Neural crest cell (in vitro differentiated cells): ENCODE data around the gene FAM83E. TPM values are rescaled to one million over a fixed set of nuclear protein-coding genes. Genes with fewer than 3 reads are reported as not detected.

Experiments used
- DNase-seq: peaks from one replicate; pipeline ENCODE4 v3.0.0; 2021; ENCODE audit warnings: low read depth, mixed read lengths, low spot score
- H3K27ac Mint-ChIP-seq: one replicate; pipeline ENCODE4 v1.8.0; 2021; ENCODE audit warnings: mild to moderate bottlenecking, mixed read lengths; ENCODE audit not compliant: unreplicated experiment
- H3K27me3 Mint-ChIP-seq: 2 replicates; pipeline ENCODE4 v1.8.0; 2021; ENCODE audit warnings: low read depth, mild to moderate bottlenecking, mixed read lengths
- H3K36me3 Mint-ChIP-seq: 2 replicates; pipeline ENCODE4 v1.8.0; 2021; ENCODE audit warnings: low read depth, mild to moderate bottlenecking, mixed read lengths
- H3K4me1 Mint-ChIP-seq: 2 replicates; pipeline ENCODE4 v1.8.0; 2021; ENCODE audit warnings: mixed read lengths
- H3K4me3 Mint-ChIP-seq: one replicate; pipeline ENCODE4 v1.8.0; 2021; ENCODE audit warnings: mild to moderate bottlenecking, mixed read lengths
- H3K9me3 Mint-ChIP-seq: 2 replicates; pipeline ENCODE4 v1.8.0; 2021; ENCODE audit warnings: mixed read lengths
- total RNA-seq: library from RNA; stranded (reverse); gene quantifications from 2 replicates; pipeline ENCODE4 v1.2.1, GENCODE V29; 2021
- TF ChIP-seq, protein P1 (sequence below): fragments of 200-600 bp; sonication (generic); conservative IDR thresholded peaks from 2 replicates; pipeline ENCODE4 v1.5.0; 2021; ENCODE audit warnings: antibody characterized with exemption, mild to moderate bottlenecking

The FAM83E gene
- total RNA-seq, 1 donor from 2014 or later, result 6.1 TPM

DNA sequence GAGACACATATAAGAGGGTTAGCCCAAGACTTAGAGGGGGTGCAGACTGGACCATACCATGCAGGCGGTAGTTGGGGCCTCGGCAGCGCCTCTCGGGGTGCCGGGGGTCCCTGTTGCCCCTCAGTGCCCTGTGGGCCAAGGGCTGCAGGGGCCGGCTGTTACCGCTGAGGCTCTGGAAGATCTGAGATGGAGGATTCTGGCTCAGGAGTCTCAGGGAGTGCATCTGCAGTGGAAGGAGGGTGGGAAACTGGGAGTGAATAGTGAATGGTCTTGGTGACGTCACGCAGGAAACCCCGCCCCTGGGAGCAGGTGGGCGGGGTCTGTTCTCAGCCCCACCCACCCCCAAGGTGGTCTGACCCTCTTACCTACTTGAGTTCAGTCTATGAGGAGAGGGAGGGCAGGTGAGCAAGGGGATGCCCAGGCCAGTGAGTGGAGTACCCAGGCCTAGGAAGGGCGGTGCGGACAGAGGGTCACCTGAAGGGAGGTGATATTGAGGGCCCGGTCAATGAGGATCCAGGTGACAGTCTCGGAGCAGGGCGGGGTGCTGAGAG is 24.0 kb upstream of the FAM83E start:
- H3K36me3 Mint-ChIP-seq, result peaks cover 2% of the 10 kb centered on the region
- H3K4me3 Mint-ChIP-seq, result peak overlapping the region; percentile 85
- H3K27me3 Mint-ChIP-seq, result peaks cover 55% of the 10 kb centered on the region
- no peak for DNase-seq
- TF ChIP-seq, protein P1, sequence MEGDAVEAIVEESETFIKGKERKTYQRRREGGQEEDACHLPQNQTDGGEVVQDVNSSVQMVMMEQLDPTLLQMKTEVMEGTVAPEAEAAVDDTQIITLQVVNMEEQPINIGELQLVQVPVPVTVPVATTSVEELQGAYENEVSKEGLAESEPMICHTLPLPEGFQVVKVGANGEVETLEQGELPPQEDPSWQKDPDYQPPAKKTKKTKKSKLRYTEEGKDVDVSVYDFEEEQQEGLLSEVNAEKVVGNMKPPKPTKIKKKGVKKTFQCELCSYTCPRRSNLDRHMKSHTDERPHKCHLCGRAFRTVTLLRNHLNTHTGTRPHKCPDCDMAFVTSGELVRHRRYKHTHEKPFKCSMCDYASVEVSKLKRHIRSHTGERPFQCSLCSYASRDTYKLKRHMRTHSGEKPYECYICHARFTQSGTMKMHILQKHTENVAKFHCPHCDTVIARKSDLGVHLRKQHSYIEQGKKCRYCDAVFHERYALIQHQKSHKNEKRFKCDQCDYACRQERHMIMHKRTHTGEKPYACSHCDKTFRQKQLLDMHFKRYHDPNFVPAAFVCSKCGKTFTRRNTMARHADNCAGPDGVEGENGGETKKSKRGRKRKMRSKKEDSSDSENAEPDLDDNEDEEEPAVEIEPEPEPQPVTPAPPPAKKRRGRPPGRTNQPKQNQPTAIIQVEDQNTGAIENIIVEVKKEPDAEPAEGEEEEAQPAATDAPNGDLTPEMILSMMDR, result no peak
- H3K9me3 Mint-ChIP-seq, result peaks cover 4% of the 10 kb centered on the region
- peaks cover 31% of the 10 kb centered on the region for H3K4me1 Mint-ChIP-seq
- H3K27ac Mint-ChIP-seq, result no peak overlapping the region

DNA sequence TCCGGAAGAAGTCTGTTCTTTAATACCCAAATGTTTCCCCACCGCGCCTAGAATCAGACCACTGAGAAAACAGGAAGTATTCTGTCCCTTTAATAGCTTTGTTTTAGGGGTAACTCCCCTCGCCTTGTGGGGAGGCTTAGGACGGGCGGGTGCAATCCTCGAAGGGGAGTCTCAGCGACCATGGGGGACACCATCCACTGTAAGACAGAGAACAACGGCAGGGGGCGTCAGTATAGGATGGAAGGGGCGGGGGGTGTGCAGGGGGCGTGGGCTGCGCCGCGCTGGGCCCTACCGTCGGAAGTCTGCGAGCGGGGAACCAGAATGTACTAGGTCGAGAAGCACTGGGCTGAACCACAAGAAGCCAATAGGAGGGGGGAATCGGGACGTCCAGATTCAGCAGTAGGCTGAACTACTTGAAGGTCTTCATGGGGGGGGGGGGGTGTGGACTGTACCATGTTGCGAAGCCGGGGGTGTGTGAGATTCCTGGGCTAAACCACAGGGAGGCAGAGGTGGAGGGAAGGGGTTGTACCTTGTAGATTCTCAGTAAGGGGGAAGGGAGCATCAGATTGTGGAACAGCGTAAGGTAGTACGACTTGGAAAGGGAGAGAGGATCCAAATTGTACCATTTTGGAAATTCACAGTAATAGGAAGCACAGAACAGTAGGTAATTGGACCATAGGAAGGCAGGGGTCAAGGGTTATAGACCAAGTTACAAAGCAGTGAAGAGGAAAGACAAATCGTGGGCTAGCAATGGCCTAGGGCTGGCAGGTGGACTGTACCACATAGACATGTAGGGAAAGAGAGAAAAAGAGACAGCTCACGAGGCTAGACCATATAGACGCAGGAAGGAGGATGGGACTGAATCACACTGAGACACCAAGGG is 23.3 kb upstream of the FAM83E start:
- TF ChIP-seq, protein P1, result no peak
- Mint-ChIP-seq H3K27ac (peak overlapping the region; percentile 93), H3K4me1 (peaks cover 31% of the 10 kb centered on the region), H3K9me3 (peaks cover 4% of the 10 kb centered on the region), H3K27me3 (peaks cover 55% of the 10 kb centered on the region), H3K4me3 (peak overlapping the region; percentile 85), H3K36me3 (peaks cover 2% of the 10 kb centered on the region)
- DNase-seq, result peak; percentile 59

DNA sequence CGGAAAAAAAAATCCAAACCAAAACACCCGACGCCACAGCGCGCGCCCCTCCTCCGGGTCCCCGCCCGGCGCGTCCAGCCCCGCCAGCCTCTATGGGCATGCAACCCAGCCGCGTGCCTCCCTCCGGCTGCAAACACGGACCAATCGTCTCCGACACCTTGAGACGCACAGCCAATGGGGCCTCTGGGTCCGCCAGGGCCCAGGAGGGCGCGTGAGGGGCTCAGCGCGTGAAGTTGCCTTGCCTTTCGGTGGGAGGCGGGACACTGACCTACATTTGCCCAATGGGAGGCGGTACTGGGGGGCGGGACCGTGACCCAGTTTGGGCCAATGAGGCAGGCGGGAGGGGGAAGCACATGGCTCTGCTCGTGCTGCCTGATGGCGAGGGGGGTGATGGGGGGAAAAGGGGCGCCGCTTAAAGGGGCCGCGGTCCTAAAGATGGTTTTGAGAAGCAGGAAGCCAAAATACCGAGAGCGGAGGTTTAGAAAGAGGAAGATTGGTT is 22.6 kb upstream of the FAM83E start:
- Mint-ChIP-seq H3K27ac (peak overlapping the region; percentile 93), H3K27me3 (peaks cover 53% of the 10 kb centered on the region), H3K36me3 (peaks cover 2% of the 10 kb centered on the region), H3K4me3 (peak overlapping the region; percentile 85), H3K4me1 (peaks cover 33% of the 10 kb centered on the region), H3K9me3 (peaks cover 4% of the 10 kb centered on the region)
- TF ChIP-seq, protein P1, result no peak
- peak; percentile 92 for DNase-seq

DNA sequence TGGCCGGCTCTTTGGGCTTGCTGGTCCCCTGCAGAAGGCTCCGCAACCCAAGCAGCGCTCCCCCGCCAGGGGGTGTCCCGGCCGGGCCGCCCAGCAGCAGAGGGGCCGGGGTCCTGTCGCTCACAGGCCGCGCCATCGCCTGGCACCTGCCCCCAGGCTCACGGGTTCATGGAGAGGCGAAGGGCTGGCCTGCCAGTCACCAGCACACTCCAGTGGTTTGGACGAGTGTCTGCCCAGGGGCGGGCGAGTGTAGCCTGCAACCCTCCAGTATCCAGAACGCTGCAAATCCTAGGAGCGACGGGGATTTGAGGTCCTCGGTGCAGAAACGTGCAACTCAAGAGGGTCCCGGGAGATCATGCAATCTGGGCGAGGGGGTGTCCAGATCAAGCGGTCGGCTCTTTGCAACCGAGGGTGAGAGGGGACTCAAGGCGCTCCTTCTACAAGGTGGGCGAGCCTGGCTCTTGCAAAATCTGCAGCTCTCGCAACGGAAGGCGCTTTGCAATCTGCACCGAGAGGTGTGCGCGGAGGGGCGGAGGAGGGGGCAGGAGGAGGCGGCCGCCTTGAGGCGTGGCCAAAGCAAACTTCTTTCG is 22.1 kb upstream of the FAM83E start, which contains the start of gene DBP:
Gene DBP, minus strand, starts transcription at position 521 of the 590 bp plus-strand sequence. Its CDS starts 385 bp downstream, at position 136.
- Mint-ChIP-seq H3K36me3 (peaks cover 2% of the 10 kb centered on the region), H3K4me1 (peaks cover 36% of the 10 kb centered on the region), H3K9me3 (peaks cover 4% of the 10 kb centered on the region), H3K27me3 (peaks cover 52% of the 10 kb centered on the region), H3K27ac (peak within 1 kb of the TSS; percentile 93), H3K4me3 (peak within 1 kb of the TSS; percentile 85)
- DNase-seq, result no peak
- TF ChIP-seq, protein P1, result no peak
